Fibroblast of lung (primary cell): Measurements from ENCODE around the gene FRY. TPM values are rescaled to one million over a fixed set of nuclear protein-coding genes. Genes with fewer than 3 reads are reported as not detected.

ENCODE experiments used
- DNase-seq, 2 donors: peaks; one replicate each; pipeline versions ENCODE4 v3.0.0 to v3.0.0-alpha.2; 2010; ENCODE audit warnings: low read depth in 2 of 2
- H2AFZ ChIP-seq: 2 replicates; pipeline ENCODE4 v1.5.1; 2012; ENCODE audit warnings: low read length, control low read depth, inconsistent platforms
- H3K27ac ChIP-seq: 2 replicates; pipeline ENCODE4 v1.5.1; 2011; ENCODE audit warnings: low read length, control low read depth; ENCODE audit not compliant: insufficient read depth
- H3K27me3 ChIP-seq: 2 replicates; pipeline ENCODE4 v1.5.1; 2011; ENCODE audit warnings: mild to moderate bottlenecking, low read length; ENCODE audit not compliant: control insufficient read depth, insufficient read depth
- H3K36me3 ChIP-seq: 2 replicates; pipeline ENCODE4 v1.5.1; 2011; ENCODE audit warnings: low read length; ENCODE audit not compliant: control insufficient read depth, insufficient read depth
- H3K4me1 ChIP-seq: 2 replicates; pipeline ENCODE4 v1.5.1; 2011; ENCODE audit warnings: low read length; ENCODE audit not compliant: control insufficient read depth, insufficient read depth; ENCODE audit errors: extremely low read depth
- H3K4me2 ChIP-seq: 2 replicates; pipeline ENCODE4 v1.5.1; 2011; ENCODE audit warnings: low read length, control low read depth; ENCODE audit not compliant: insufficient read depth; ENCODE audit errors: extremely low read depth
- H3K4me3 ChIP-seq, 4 experiments: fragments of 200-600 bp in 1 of 4; sonication (generic) in 1 of 4; replicated peaks in 1 of 4; 2 replicates each; pipeline ENCODE4 v1.5.1; 2011 to 2016; ENCODE audit warnings: low read length in 4 of 4, low read depth in 3 of 4, mild to moderate bottlenecking in 3 of 4, control low read depth in 2 of 4, inconsistent platforms in 1 of 4, mixed read lengths in 1 of 4; ENCODE audit not compliant: insufficient read depth in 1 of 4; ENCODE audit errors: control extremely low read depth in 1 of 4
- H3K79me2 ChIP-seq: 2 replicates; pipeline ENCODE4 v1.5.1; 2012; ENCODE audit warnings: mild to moderate bottlenecking, low read length, inconsistent platforms; ENCODE audit not compliant: control insufficient read depth, insufficient read depth
- H3K9ac ChIP-seq: 2 replicates; pipeline ENCODE4 v1.5.1; 2011; ENCODE audit warnings: mild to moderate bottlenecking, low read length, control low read depth; ENCODE audit not compliant: insufficient read depth
- H3K9me3 ChIP-seq: 2 replicates; pipeline ENCODE4 v1.5.1; 2012; ENCODE audit warnings: low read depth, low read length; ENCODE audit not compliant: control insufficient read depth, insufficient read depth
- H4K20me1 ChIP-seq: 2 replicates; pipeline ENCODE4 v1.5.1; 2011; ENCODE audit warnings: low read length; ENCODE audit not compliant: control insufficient read depth, insufficient read depth; ENCODE audit errors: extremely low read depth
- EZH2 ChIP-seq: IDR thresholded peaks from 2 replicates; pipeline ENCODE4 v1.5.1; 2012; ENCODE audit warnings: low read length, control low read depth, mild to moderate bottlenecking; ENCODE audit errors: missing control alignments
- polyA plus RNA-seq, 2 donors: library from polyadenylated mRNA; depleted of rRNA in 1 of 2; stranded (reverse) in 1 of 2; unstranded in 1 of 2; fragments of >200 nt; gene quantifications; 2 replicates each; pipeline ENCODE4 v1.2.1, GENCODE V29; 2011 to 2012; ENCODE audit warnings: missing spikeins in 1 of 2
- total RNA-seq: library from RNA; depleted of rRNA; stranded (reverse); fragments of >200 nt; gene quantifications from 2 replicates; pipeline ENCODE4 v1.2.1, GENCODE V29; 2014
- TF ChIP-seq, protein P1 (sequence below), 2 donors: IDR thresholded peaks in 1 of 2; conservative IDR thresholded peaks in 1 of 2; 1 replicate in 1 of 2; 2 replicates in 1 of 2; pipeline ENCODE4 v1.5.1; 2011 to 2012; ENCODE audit warnings: low read length in 2 of 2, control low read depth in 1 of 2, inconsistent platforms in 1 of 2, low read depth in 1 of 2, mild to moderate bottlenecking in 1 of 2

Gene FRY
- total and polyA plus RNA-seq, 2 donors (not counting 1 experiment from before 2014, with no cell fraction given): 8.8 to 18.3 TPM

DNA sequence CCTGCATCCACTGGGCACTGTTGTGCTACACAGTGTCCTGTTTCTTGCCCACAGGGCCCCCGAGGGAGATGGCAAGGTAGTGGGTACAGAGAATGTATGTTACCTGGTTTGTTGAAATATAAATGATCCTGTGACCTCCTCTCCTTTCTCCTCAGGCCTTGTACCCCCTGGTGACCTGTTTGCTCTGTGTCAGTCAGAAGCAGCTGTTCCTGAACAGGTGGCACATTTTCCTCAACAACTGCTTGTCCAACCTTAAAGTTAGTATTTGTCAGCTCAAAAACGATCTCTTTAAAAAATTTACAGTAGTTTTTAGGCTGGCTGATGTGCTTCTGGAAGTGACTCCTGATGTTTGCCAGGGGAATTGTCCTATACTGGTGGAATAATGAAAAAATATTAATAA lies 105.1 kb downstream of the FRY start:
- no peak overlapping the region for H2AFZ ChIP-seq
- H3K79me2 ChIP-seq: no peaks in the 10 kb centered on the region
- H3K9me3 ChIP-seq: no peaks in the 10 kb centered on the region
- no peak overlapping the region for H3K4me2 ChIP-seq
- H3K36me3 ChIP-seq: no peaks in the 10 kb centered on the region
- no peak for DNase-seq
- H4K20me1 ChIP-seq: no peaks in the 10 kb centered on the region
- no peaks in the 10 kb centered on the region for H3K27me3 ChIP-seq
- H3K9ac ChIP-seq: no peak overlapping the region
- TF ChIP-seq, protein P1, sequence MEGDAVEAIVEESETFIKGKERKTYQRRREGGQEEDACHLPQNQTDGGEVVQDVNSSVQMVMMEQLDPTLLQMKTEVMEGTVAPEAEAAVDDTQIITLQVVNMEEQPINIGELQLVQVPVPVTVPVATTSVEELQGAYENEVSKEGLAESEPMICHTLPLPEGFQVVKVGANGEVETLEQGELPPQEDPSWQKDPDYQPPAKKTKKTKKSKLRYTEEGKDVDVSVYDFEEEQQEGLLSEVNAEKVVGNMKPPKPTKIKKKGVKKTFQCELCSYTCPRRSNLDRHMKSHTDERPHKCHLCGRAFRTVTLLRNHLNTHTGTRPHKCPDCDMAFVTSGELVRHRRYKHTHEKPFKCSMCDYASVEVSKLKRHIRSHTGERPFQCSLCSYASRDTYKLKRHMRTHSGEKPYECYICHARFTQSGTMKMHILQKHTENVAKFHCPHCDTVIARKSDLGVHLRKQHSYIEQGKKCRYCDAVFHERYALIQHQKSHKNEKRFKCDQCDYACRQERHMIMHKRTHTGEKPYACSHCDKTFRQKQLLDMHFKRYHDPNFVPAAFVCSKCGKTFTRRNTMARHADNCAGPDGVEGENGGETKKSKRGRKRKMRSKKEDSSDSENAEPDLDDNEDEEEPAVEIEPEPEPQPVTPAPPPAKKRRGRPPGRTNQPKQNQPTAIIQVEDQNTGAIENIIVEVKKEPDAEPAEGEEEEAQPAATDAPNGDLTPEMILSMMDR (conservative IDR thresholded peaks at IDR 0.05 in 1 of 2, IDR thresholded peaks at IDR 0.05 in 1 of 2; ENCODE audit: low read depth in 1 of 2, low read length in 2 of 2): no peak
- no peak for TF ChIP-seq EZH2
- no peak overlapping the region for H3K27ac ChIP-seq
- H3K4me1 ChIP-seq: peaks cover 6% of the 10 kb centered on the region
- H3K4me3 ChIP-seq: no peak overlapping the region

- TF ChIP-seq EZH2: no peak
- TF ChIP-seq, protein P1 (conservative IDR thresholded peaks at IDR 0.05 in 1 of 2, IDR thresholded peaks at IDR 0.05 in 1 of 2; ENCODE audit: low read depth in 1 of 2, low read length in 2 of 2): no peak
- no peaks in the 10 kb centered on the region for H3K79me2 ChIP-seq
- no peak overlapping the region for H3K4me2 ChIP-seq
- H4K20me1 ChIP-seq: no peaks in the 10 kb centered on the region
- H3K36me3 ChIP-seq: no peaks in the 10 kb centered on the region
- no peaks in the 10 kb centered on the region for H3K27me3 ChIP-seq
- no peak overlapping the region for H3K27ac ChIP-seq
- no peak overlapping the region for H3K4me3 ChIP-seq
- H3K4me1 ChIP-seq: peaks cover 4% of the 10 kb centered on the region
- no peak overlapping the region for H2AFZ ChIP-seq
- H3K9me3 ChIP-seq: no peaks in the 10 kb centered on the region
- no peak for DNase-seq
- no peak overlapping the region for H3K9ac ChIP-seq
These were observed 107.7 kb downstream of the FRY start for GRCh38 chr13:32139251-32139650.

GRCh38 chr13:32140109-32140508 lies 108.5 kb downstream of the FRY start:
- TF ChIP-seq EZH2: no peak
- TF ChIP-seq, protein P1 (conservative IDR thresholded peaks at IDR 0.05 in 1 of 2, IDR thresholded peaks at IDR 0.05 in 1 of 2; ENCODE audit: low read depth in 1 of 2, low read length in 2 of 2): no peak
- H3K36me3 ChIP-seq: no peaks in the 10 kb centered on the region
- H3K9ac ChIP-seq: no peak overlapping the region
- no peak overlapping the region for H3K27ac ChIP-seq
- H3K79me2 ChIP-seq: no peaks in the 10 kb centered on the region
- H3K4me2 ChIP-seq: no peak overlapping the region
- H2AFZ ChIP-seq: no peak overlapping the region
- no peaks in the 10 kb centered on the region for H3K27me3 ChIP-seq
- peaks cover 2% of the 10 kb centered on the region for H3K4me1 ChIP-seq
- no peak for DNase-seq
- H3K4me3 ChIP-seq: no peak overlapping the region
- H3K9me3 ChIP-seq: no peaks in the 10 kb centered on the region
- no peaks in the 10 kb centered on the region for H4K20me1 ChIP-seq
